ENCODE measurements around the gene TSHZ3.

The TSHZ3 gene

GRCh38 chr19:31312009-31312676 lies 37.1 kb downstream of the TSHZ3 start:
- Histone ChIP-seq H3K9me3 (ENCODE audit: control insufficient read depth, low read length) (no peaks in the 10 kb centered on the region), H3K27ac (ENCODE audit: low read depth, low read length, severe bottlenecking) (no peak overlapping the region), H3K4me3 (ENCODE audit: extremely low read depth, insufficient read depth, low read length, poor library complexity, severe bottlenecking) (no peak overlapping the region), H3K36me3 (ENCODE audit: control insufficient read depth, insufficient read depth, low read length) (no peaks in the 10 kb centered on the region), H3K4me1 (ENCODE audit: control insufficient read depth, insufficient read depth, low read length, poor library complexity, severe bottlenecking) (peaks cover 15% of the 10 kb centered on the region)
- WGBS, 2 experiments (ENCODE audit: insufficient coverage in 2 of 2) = 91 to 93% methylated on average over 4 of the region's 7 CpGs

- Histone ChIP-seq H3K4me1 (ENCODE audit: control insufficient read depth, insufficient read depth, low read length, poor library complexity, severe bottlenecking) (peaks cover 5% of the 10 kb centered on the region), H3K36me3 (ENCODE audit: control insufficient read depth, insufficient read depth, low read length) (no peaks in the 10 kb centered on the region), H3K27ac (ENCODE audit: low read depth, low read length, severe bottlenecking) (no peak overlapping the region), H3K9me3 (ENCODE audit: control insufficient read depth, low read length) (no peaks in the 10 kb centered on the region), H3K4me3 (ENCODE audit: extremely low read depth, insufficient read depth, low read length, poor library complexity, severe bottlenecking) (no peak overlapping the region)
- 93 to 97% methylated on average over 3 of the region's 4 CpGs for WGBS, 2 experiments (ENCODE audit: insufficient coverage in 2 of 2)
Observed at GRCh38 chr19:31310432-31311133, 38.7 kb downstream of the TSHZ3 start.

GRCh38 chr19:31308781-31309180 lies 40.5 kb downstream of the TSHZ3 start:
- WGBS, 2 experiments (ENCODE audit: insufficient coverage in 2 of 2) = 91 to 95% methylated on average over 13 of the region's 13 CpGs
- Histone ChIP-seq H3K9me3 (ENCODE audit: control insufficient read depth, low read length) (no peaks in the 10 kb centered on the region), H3K36me3 (ENCODE audit: control insufficient read depth, insufficient read depth, low read length) (no peaks in the 10 kb centered on the region), H3K27ac (ENCODE audit: low read depth, low read length, severe bottlenecking) (no peak overlapping the region), H3K4me3 (ENCODE audit: extremely low read depth, insufficient read depth, low read length, poor library complexity, severe bottlenecking) (no peak overlapping the region), H3K4me1 (ENCODE audit: control insufficient read depth, insufficient read depth, low read length, poor library complexity, severe bottlenecking) (peaks cover 5% of the 10 kb centered on the region)

GRCh38 chr19:31307071-31307669 lies 42.1 kb downstream of the TSHZ3 start:
- WGBS, 2 experiments (ENCODE audit: insufficient coverage in 2 of 2) = 93% methylated on average over 8 to 11 of the region's 13 CpGs
- Histone ChIP-seq H3K9me3 (ENCODE audit: control insufficient read depth, low read length) (no peaks in the 10 kb centered on the region), H3K27ac (ENCODE audit: low read depth, low read length, severe bottlenecking) (no peak overlapping the region), H3K36me3 (ENCODE audit: control insufficient read depth, insufficient read depth, low read length) (peaks cover 3% of the 10 kb centered on the region), H3K4me3 (ENCODE audit: extremely low read depth, insufficient read depth, low read length, poor library complexity, severe bottlenecking) (no peak overlapping the region), H3K4me1 (ENCODE audit: control insufficient read depth, insufficient read depth, low read length, poor library complexity, severe bottlenecking) (peaks cover 5% of the 10 kb centered on the region)

- H3K4me1 ChIP-seq (ENCODE audit: control insufficient read depth, insufficient read depth, low read length, poor library complexity, severe bottlenecking) = peaks cover 5% of the 10 kb centered on the region
- H3K9me3 ChIP-seq (ENCODE audit: control insufficient read depth, low read length) = no peaks in the 10 kb centered on the region
- H3K4me3 ChIP-seq (ENCODE audit: extremely low read depth, insufficient read depth, low read length, poor library complexity, severe bottlenecking) = no peak overlapping the region
- WGBS, 2 experiments (ENCODE audit: insufficient coverage in 2 of 2) = 90 to 94% methylated on average over 17 to 25 of the region's 28 CpGs
- no peak overlapping the region for H3K27ac ChIP-seq (ENCODE audit: low read depth, low read length, severe bottlenecking)
- H3K36me3 ChIP-seq (ENCODE audit: control insufficient read depth, insufficient read depth, low read length) = peaks cover 3% of the 10 kb centered on the region
Observed at GRCh38 chr19:31306006-31306753, 43.1 kb downstream of the TSHZ3 start.

DNA sequence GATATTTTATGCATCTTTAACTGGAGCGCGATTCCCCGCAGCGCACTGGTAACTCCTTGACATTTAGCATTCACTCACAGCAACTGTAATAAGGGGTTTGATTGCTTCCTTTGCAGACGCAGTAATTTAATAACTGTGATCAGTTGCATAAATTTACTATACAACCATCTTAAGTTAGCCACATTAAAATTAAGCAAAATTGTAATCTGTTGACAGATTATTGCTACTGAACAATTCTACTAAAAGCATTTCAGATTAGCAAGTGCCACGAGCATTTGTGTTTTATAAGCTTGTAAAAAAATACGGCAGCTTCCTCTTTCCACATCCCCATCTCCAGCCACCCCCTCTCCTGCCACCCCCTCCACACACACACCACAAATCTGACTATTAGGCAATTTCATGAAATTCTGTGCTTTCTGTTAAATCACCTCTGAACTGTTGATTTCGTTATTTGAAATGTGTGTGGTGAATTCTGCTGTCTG lies 44.4 kb downstream of the TSHZ3 start:
- 94 to 100% methylated on average over 1 to 2 of the region's 8 CpGs for WGBS, 2 experiments (ENCODE audit: insufficient coverage in 2 of 2)
- H3K27ac ChIP-seq (ENCODE audit: low read depth, low read length, severe bottlenecking) = no peak overlapping the region
- no peak overlapping the region for H3K4me3 ChIP-seq (ENCODE audit: extremely low read depth, insufficient read depth, low read length, poor library complexity, severe bottlenecking)
- H3K4me1 ChIP-seq (ENCODE audit: control insufficient read depth, insufficient read depth, low read length, poor library complexity, severe bottlenecking) = peaks cover 5% of the 10 kb centered on the region
- peaks cover 3% of the 10 kb centered on the region for H3K36me3 ChIP-seq (ENCODE audit: control insufficient read depth, insufficient read depth, low read length)
- H3K9me3 ChIP-seq (ENCODE audit: control insufficient read depth, low read length) = no peaks in the 10 kb centered on the region

DNA sequence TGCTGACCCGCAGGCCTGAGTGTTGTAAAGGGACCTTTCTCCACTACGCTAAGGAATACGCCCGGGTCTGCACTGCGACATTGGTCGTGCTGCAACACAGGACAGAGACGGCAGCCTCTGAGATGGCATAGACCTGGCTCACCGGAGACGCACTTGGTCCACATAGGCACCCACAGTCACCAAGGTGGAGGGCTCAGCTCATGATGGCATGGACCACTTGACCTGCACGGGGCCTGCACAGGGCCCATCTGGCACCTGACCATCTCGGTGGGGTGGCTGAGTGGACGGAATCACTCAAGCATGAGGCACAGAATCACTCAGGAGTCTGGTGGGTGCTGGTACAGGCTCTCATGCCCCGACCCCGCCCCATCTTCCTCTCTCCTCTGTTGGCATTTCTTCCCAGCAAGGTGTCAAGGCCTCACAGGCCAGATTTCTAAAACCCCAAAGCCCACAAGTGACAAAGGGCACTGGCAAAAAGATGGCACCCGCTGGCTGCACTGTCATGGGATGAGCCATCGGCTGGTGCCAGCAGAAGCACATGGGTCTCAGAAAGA lies 45.9 kb downstream of the TSHZ3 start:
- no peaks in the 10 kb centered on the region for H3K9me3 ChIP-seq (ENCODE audit: control insufficient read depth, low read length)
- 94 to 96% methylated on average over 13 to 15 of the region's 16 CpGs for WGBS, 2 experiments (ENCODE audit: insufficient coverage in 2 of 2)
- H3K36me3 ChIP-seq (ENCODE audit: control insufficient read depth, insufficient read depth, low read length) = peaks cover 3% of the 10 kb centered on the region
- no peak overlapping the region for H3K4me3 ChIP-seq (ENCODE audit: extremely low read depth, insufficient read depth, low read length, poor library complexity, severe bottlenecking)
- H3K27ac ChIP-seq (ENCODE audit: low read depth, low read length, severe bottlenecking) = no peak overlapping the region
- no peaks in the 10 kb centered on the region for H3K4me1 ChIP-seq (ENCODE audit: control insufficient read depth, insufficient read depth, low read length, poor library complexity, severe bottlenecking)

GRCh38 chr19:31301306-31301980 lies 47.8 kb downstream of the TSHZ3 start:
- no peak overlapping the region for H3K4me3 ChIP-seq (ENCODE audit: extremely low read depth, insufficient read depth, low read length, poor library complexity, severe bottlenecking)
- peaks cover 3% of the 10 kb centered on the region for H3K36me3 ChIP-seq (ENCODE audit: control insufficient read depth, insufficient read depth, low read length)
- H3K4me1 ChIP-seq (ENCODE audit: control insufficient read depth, insufficient read depth, low read length, poor library complexity, severe bottlenecking) = no peaks in the 10 kb centered on the region
- 90 to 92% methylated on average over 14 to 15 of the region's 15 CpGs for WGBS, 2 experiments (ENCODE audit: insufficient coverage in 2 of 2)
- no peak overlapping the region for H3K27ac ChIP-seq (ENCODE audit: low read depth, low read length, severe bottlenecking)
- H3K9me3 ChIP-seq (ENCODE audit: control insufficient read depth, low read length) = no peaks in the 10 kb centered on the region

DNA sequence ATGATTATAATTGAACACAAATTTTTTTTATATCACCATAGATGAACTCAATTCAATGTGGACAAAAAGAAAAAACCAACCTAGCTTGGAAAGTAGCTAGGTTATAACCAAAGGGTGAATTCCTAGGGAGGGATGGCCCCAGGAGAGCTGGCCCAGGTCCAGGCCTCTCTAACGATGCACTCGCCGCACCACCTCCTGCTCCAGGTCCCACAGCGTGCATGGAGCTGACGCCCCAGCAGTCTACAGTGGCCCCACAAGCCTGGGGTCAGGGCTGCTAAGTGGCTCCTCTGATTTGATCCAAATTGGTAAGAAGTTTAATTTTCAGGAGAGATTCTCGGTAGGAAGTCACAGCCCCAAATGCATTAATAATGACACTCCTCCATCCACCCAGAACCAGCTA lies 48.8 kb downstream of the TSHZ3 start:
- H3K9me3 ChIP-seq (ENCODE audit: control insufficient read depth, low read length) = no peaks in the 10 kb centered on the region
- WGBS, 2 experiments (ENCODE audit: insufficient coverage in 2 of 2) = 93 to 98% methylated on average over 5 of the region's 6 CpGs
- H3K4me1 ChIP-seq (ENCODE audit: control insufficient read depth, insufficient read depth, low read length, poor library complexity, severe bottlenecking) = no peaks in the 10 kb centered on the region
- no peak overlapping the region for H3K27ac ChIP-seq (ENCODE audit: low read depth, low read length, severe bottlenecking)
- peaks cover 3% of the 10 kb centered on the region for H3K36me3 ChIP-seq (ENCODE audit: control insufficient read depth, insufficient read depth, low read length)
- H3K4me3 ChIP-seq (ENCODE audit: extremely low read depth, insufficient read depth, low read length, poor library complexity, severe bottlenecking) = no peak overlapping the region

- 74 to 78% methylated on average over 6 to 8 of the region's 8 CpGs for WGBS, 2 experiments (ENCODE audit: insufficient coverage in 2 of 2)
- Histone ChIP-seq H3K4me3 (ENCODE audit: extremely low read depth, insufficient read depth, low read length, poor library complexity, severe bottlenecking) (no peak overlapping the region), H3K9me3 (ENCODE audit: control insufficient read depth, low read length) (no peaks in the 10 kb centered on the region), H3K4me1 (ENCODE audit: control insufficient read depth, insufficient read depth, low read length, poor library complexity, severe bottlenecking) (no peaks in the 10 kb centered on the region), H3K27ac (ENCODE audit: low read depth, low read length, severe bottlenecking) (no peak overlapping the region), H3K36me3 (ENCODE audit: control insufficient read depth, insufficient read depth, low read length) (peaks cover 3% of the 10 kb centered on the region)
Observed at GRCh38 chr19:31299665-31300064, 49.6 kb downstream of the TSHZ3 start.
